Anterior cingulate cortex (tissue), 58 donors: ENCODE data around the gene TLN1.
A peak's percentile ranks its signal among the peaks of the same experiment; 100 is the strongest.

Source experiments
- DNase-seq, 58 donors: peaks; one replicate each; lab custom pipeline; 2025; lab: John Stamatoyannopoulos, UW

Gene TLN1

DNA sequence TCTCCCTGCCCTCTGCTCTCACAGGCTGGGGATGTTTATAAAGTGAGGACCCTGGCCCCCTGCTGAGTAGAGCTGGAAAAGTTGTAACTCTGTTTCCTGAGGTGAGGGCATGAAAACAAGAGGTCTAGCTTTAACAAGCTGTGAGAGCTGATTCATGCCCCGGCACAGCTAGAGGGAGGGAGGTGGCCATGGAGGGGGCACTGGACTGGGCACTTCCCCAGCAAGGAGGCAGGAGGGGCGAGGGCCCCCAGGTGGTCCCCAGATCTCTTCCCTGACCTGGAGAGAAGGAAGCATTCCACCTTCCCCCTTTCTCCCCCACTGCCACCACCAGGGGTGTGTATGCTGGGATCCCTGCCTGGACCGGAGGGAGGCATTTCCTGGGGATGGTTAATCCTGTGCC, 22.3 kb upstream of the TLN1 start, which contains the start of gene MSMP:
Gene MSMP (minus strand): TSS at position 13 of the 400 bp plus-strand sequence. CDS start 147 bp downstream, outside the sequence.
- DNase-seq, result no peak

DNA sequence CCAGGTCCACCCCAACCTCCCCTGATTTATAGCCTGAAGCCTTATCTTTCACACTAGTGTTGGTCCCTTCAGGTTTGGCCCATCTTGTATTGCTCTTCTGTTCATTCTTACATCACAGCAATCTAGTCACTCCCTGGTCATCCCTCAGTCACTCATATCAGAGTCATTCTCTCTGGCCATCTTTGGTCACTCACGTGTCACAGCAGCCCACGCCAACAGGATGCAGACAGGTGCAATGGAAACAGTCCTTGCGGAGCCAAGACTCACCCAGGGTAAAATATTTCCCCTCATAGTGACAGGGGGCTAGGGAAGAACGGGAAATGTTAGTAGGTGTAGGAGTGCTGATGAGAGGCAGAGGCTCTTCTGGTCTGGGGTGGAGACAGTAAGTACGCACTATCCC, 21.5 kb upstream of the TLN1 start:
- DNase-seq, result no peak

DNA sequence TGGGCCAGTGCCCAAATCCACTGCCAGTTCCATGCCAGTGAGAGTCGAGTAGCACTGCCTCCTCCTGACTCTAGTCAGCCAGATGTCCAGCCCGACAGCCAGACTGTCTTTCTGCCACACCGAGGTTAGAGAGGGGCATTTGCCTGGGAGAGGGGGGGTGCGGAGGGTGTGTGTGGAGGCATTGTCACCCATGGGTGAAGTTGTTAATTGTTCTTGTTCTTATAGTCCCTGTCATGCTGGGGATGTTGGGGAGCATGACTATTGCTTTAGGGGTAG, 18.2 kb upstream of the TLN1 start:
- DNase-seq, result peak in 1 of 58 donors; percentile 19

DNA sequence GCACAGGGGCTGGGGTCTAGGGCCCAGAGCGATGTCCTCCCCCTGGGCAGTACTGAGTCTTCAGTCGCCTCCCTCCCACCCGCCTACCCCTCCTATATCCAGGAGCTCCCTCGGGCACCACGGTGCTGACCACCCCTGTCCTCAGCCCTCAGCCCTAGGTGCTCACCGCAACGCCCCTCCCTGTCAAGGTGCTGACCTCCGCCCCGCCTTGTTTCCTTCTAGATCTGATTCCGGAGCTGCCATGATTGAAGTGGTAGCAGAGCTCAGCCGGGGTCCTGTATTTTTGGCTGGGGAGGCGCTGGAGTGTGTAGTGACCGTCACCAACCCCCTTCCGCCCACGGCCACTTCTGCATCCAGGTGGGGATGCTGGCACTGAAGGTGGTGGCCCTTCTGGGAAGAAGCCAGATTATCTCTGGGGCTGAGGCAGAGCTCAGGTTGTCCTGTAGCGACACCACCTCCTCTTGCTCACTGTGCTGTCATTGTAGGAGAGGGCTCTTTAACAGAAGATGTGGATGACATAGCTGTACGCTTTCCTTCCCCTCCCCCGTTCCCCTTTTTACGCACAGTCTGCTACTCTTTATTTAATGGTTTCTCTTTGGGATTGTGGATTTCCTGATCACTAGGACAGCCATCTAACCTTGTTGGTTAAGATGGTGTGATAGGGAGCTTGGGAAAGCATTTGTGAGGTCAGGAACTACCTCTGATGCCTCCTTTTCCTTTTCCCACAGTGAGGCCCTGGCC, 17.7 kb upstream of the TLN1 start:
- DNase-seq, result peak in 15 of 58 donors; percentile 22 to 73 (median 45)

DNA sequence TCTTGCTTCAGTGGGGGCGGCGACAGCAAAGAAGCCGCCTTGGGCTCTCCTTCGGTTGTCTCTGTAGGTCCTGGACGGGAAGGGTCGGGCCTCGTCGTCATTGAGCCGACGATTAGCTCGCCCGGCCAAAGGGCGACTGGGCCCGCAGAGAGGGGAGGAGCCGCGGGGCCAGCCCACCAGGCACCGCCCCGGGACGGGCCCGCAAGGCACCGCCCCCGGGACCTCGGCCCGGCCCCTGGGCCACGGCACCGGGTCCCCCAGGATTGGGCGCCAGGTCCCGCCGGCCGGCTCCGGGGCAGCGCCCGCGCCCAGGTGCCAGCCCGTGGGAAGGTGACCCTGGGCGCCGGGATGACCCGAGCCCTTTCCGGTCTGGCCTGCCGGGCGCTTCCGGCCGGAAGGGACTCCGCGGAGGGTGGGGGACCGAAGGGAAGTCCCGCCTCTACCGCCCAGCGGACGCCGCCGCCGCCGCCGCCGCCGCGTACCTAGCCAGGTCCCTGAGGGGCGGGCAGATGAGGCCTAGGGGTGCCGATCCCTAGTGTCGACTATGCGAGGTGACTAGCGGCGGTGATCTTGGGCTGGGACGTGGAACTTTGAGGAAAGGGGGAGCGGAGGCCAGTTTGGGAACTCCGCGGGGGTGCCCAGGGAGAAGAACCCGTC, 17.0 kb upstream of the TLN1 start, which contains the start of the genes GBA2 and RGP1:
Gene GBA2 (minus strand): TSS at position 371 of the 657 bp plus-strand sequence. CDS start 524 bp downstream, outside the sequence.
Gene RGP1 (plus strand): TSS at position 430 of the 657 bp plus-strand sequence. CDS start 469 bp downstream, outside the sequence.
- peak in 56 of 58 donors; percentile 32 to 90 (median 72) for DNase-seq

DNA sequence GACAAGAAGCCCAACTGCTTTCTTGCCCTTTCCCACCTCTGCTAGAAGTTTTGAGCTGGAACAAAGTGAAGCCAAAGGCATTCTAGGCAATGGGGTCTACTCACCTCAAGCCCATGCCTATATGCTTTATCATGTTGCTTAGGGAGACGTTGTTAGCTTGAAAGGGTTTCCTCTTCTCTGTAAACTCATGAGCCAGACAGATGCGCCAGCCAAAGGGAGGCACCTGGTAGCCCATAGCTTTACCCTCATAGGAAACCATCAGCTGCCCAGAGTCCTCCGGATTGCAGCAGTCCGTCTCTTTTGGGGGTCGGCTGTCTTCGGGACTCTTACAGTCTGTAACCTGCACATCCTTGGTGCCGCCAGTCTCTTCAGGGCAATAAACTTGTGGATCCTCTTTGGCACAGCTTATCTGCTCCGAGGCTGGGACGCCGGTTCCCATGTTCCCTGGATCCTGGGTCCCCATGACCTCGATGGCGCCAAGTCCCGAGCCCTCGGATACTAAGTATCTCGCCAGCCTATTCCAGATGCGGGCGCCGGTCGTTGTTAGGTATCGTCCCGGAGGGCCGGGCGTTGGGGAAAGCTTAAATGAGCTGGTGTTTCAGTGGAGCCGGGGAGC, 16.4 kb upstream of the TLN1 start:
- DNase-seq, result no peak

DNA sequence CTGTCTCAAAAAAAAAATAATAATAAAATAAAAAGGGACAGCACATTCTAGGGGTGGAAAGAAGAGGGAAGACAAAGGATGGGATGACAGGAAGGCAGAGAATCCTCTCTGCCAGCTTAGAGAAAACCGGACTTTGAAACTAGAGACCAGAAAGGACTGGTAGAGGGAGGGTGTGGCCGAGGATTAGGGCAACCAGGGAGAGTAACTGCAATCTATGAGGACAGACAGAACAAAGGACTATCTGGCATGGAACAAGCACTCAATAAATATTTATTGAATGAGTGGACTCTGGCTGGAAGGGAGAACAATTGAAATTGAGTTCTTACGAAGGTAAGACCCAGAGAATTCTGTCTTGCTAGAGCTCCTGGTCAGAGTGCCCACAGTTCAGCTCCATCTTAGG, 14.6 kb upstream of the TLN1 start:
- DNase-seq, result no peak

DNA sequence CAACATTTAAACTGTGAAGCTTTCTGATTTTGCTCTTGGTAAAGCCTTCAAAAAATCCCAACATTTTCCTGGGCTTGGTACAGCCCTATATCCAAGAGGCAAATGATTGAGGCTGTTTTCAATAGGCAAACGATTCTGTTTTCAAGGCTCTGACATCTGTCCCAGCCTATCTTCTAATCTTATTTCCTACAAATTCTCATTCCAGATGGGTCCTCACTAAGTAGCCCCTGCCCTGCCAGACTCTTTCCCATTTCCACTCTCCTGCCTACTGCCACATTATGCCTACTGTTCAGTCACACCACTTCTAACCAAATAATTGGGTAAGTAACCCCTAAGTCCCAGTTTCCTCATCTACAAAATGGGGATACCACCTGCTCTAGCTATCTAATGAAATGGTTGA, 13.6 kb upstream of the TLN1 start:
- no peak for DNase-seq

DNA sequence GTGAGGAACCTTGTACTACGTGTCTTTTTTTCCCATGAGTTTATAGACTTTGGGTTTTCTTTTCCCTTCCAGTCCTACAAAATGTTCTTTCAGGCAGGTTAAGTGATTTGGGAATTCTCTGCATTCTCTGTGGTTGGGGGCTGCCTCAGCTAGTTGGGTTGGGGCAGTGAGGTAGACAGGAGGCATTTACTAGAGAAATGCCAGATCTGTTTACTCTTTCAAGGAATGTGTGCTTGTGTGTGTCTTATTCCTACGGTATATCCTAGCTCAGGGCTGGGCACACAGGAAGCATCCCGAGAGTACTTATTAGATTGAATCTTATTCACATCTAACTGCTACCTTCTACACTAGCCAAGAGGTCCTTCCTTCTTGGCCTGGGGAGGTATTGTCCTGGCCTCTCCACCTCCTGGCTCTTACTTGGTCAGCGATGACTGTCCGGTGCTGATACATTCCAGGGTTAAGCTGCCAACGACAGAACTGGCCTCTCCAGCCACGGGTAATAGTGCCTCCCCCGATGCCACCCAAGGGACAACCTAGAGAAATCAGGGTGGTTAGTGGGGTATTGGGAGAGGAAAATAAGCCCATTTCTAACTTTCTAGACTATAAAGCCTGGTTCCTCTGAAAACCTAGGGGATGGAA, 12.0 kb upstream of the TLN1 start:
- no peak for DNase-seq

DNA sequence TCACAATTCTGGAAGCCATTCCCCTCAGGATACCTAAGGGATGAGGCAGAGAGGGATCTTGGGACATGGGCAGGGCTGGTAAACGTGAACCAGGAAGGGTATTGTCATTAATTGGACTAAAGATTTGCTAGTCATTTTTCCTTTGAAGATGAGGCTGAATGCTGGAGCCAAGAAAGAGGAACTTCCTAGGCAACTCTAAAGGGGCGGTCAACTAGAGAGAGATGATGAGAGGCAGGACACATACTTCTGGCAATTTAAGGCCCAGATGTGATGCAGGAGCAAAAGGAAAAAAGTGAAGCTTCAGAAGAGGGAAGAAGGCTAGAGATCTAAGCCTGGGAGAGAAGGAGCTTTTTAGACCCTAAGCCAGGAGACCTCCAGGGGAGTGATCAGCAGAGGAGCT, 11.5 kb upstream of the TLN1 start:
- no peak for DNase-seq

DNA sequence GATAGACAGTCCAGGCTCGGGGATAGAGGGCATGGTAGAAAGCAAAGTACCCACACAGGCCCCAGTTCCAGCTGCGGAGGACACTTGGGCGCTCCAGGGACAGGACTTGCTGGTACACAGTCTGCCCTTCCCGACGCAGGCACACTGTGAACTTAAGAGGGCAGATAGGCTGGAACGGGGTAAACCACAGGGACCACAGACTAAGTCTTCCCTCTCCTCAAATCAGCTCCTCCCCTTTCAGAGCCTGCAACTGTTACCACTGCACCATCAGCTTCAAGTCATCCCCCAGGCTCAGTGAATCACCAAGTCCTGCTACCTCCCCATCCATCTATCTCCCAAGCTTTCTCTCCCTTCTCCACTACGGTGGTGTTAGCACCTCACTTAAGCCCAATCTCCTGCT, 9.7 kb upstream of the TLN1 start:
- no peak for DNase-seq

DNA sequence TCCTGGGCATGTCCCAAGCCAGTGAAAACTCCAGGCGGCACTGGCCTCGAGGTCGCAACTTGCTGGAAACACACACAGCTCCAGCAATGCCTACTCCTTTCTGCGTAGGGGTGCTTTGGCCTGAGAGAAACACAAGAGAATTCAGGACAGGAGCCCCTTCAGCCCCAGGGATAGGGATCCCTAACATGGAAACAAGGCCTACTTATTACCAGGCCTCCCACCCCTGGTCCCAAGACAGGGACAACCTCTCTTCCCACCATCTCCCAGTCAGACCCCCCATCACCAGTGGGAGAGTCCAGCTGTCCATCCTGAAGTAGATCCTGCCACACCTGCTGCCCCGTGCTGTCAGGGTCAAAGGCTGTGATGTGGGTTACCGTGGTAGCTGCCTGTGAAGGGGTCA, 8.2 kb upstream of the TLN1 start:
- DNase-seq, result no peak

DNA sequence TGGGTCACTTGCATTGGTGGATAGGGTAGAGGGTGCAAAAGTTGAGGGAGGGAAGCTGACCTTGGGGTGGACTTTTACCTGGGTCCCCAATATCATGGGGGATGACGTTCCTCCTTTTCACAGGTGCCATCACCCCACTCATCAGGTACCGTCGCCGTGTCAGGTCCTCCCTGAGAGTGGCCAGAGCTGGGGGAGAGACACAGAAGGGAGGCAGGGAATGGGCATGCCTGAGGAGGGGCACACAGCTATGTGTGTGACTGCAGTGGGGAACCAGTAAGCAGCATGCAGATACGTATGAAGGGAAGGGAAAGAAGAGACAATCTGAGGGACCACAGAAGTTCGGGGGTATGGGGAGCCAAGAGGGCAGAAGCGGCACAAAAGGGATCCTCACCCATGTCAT, 6.9 kb upstream of the TLN1 start:
- no peak for DNase-seq

DNA sequence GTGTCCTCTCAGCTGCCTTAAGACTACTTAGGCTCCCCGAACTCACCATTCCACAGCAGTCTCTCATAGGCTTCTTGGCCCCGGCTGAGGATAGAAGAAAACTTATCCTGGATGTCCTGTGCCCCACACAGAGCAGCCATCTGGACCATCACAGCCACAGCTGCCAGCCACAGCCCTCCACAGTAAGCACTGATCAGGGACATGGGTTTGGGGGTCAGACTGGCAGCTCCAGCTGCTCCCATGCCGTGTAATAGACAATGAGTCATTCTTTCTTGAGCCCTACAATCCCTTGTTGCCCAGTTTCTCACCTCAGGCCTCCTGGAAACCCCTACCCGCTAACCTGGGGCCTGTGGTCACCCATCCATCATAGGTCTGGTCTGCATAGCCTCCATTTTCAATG, 6.2 kb upstream of the TLN1 start:
- no peak for DNase-seq

DNA sequence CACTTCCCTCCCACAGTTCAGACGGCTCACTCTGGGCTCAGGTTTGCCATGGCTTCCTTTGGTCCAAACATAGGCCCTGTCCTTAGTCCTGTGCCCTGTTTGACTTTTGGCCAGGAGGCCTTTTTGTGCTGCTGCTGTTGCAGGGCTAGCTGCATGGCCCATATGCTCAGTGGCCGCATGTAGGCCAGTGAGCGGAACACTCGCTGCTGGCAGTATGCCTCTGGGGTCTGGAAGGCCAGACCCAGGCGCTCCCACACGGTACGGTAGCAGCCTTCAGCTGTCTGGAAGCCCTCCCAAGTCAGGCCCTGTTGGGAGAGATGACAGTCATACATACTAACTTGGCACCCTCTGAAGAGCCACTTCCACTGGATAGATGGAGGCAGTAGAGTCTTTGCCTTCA, 5.1 kb upstream of the TLN1 start:
- DNase-seq, result no peak

DNA sequence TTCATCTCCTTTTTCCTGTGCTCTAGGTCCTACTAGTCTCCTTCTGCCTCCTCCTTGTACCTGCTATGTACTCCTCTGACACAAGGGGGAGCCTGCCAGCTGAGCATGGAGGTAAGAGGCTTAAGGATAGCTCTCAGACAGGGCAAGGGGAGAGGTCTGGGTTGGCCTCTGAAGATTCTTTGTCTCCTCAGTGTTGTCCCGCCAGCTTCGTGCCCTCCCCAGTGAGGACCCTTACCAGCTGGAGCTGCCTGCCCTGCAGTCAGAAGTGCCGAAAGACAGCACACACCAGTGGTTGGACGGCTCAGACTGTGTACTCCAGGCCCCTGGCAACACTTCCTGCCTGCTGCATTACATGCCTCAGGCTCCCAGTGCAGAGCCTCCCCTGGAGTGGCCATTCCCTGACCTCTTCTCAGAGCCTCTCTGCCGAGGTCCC, 4.2 kb upstream of the TLN1 start:
- peak in 38 of 58 donors; percentile 3 to 60 (median 19) for DNase-seq

DNA sequence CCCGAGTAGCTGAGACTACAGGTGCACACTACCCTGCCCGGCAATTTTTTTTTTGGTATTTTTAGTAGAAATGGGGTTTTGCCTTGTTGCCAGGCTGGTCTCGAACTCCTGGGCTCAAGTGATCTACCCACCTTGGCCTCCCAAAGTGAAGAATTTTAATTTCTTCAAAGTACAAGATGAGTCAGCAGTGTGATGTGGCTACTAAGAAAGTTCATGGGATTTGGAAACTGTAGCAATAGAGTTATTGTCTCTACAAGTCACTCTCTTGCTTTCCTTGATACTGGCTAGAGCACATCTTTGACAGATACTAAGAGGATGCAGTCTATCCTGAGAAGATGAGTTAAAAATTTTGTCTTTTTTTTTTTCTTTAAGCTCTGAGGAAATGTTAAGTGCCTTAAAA, 2.1 kb upstream of the TLN1 start:
- no peak for DNase-seq

DNA sequence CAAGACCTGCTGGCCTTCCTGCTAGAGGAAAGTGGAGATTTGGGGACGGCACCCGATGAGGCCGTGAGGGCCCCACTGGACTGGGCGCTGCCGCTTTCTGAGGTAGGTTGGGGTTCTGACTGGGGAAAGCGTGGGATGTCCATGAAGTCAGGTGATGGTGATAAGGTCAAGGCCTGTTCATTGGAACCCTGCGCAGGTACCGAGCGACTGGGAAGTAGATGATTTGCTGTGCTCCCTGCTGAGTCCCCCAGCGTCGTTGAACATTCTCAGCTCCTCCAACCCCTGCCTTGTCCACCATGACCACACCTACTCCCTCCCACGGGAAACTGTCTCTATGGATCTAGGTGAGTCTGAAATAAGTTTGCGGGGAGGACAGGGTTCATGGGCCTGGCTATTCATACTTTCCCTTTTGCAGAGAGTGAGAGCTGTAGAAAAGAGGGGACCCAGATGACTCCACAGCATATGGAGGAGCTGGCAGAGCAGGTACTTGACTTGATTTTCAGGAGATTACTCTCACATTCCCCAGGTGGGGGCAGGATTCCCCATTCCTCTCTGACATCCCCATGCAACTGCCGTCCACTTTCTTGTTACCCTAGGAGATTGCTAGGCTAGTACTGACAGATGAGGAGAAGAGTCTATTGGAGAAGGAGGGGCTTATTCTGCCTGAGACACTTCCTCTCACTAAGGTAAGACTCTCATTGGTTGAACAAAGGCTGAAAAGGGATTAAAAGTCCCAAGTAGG, 976 bp upstream of the TLN1 start:
- peak in 5 of 58 donors; percentile 8 to 53 (median 42) for DNase-seq

DNA sequence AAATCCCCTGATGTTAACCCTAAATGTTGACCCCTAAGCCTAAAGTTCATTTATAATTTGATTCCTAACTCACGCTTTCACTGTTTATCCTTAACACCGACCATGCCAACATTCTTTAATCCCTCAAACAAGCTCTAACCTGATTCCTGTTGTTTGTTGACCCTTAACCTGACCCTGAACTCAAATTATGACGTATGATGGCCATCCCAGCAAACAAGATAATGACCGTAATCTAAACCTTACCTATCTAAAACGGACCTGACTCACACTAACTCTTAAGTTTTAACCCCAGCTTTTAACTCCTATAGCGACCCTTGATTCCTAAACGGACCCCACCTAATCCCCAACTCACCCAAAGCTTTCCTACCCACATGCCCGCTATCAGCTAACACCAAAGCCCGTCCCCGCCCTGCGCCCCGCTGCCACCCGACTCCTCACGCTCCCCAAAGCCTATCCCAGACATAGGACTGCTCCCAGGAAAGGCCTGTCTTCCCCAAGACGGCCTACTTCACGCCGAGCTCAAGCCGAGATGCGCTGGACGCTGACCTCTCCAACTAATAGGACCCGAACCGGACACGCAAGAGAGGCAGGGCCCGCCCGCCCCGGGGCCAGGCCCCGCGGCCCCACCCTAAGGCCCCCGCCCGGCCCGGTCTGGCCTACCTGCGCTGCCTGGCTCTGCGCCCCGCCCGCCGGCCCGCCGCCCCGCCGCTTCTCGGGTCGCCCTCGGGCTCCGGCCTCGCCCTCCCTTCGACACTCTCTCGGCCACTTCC, 395 bp downstream of the TLN1 start:
- DNase-seq, result peak in 3 of 58 donors; percentile 38 to 70 (median 50)

DNA sequence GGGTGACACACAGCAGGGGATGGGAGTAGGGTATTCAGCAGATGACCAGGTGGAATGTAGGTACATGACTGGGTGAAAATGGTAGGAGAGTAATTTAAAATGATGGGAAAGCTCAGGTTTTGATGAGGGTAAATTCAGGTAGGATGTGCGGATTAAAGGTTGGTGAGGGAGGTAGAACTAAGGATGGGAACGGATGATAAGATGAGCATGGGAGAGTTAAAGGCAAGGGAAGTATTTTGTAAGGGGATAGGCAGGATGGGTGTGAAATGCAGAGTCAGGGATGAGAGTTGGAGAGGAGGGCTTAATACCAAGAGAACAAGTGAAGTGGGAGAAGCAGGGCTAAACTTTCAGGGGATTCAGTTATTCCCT, 1.5 kb downstream of the TLN1 start:
- DNase-seq, result no peak
